Activated CD8-positive, alpha-beta memory T cell treated with anti-CD3 and anti-CD28 coated beads, Interleukin-2, amount 10 ng/mL, durations not matched to agents 7 days and 5 days (primary cell): ENCODE data around the gene ADAMTSL3. TPM values are rescaled to one million over a fixed set of nuclear protein-coding genes. Genes with fewer than 3 reads are reported as not detected.

Experiments
- ATAC-seq: fragments of 150-1000 bp; cut with Tn5 transposase; one replicate; pipeline ENCODE4 v1.10.0; 2021; ENCODE audit warnings: moderate library complexity
- CTCF ChIA-PET: fragments of 350-600 bp; sonication (Branson Sonifier 250); formaldehyde crosslinking; loops from one replicate; lab custom pipeline; 2021; ENCODE audit warnings: antibody characterized with exemption; lab: Charles Lee
- DNase-seq: peaks from one replicate; pipeline ENCODE4 v3.0.0-alpha.2; 2020
- H3K27ac Mint-ChIP-seq: one replicate; pipeline ENCODE4 v1.8.0; 2021; ENCODE audit warnings: mild to moderate bottlenecking, mixed read lengths
- H3K27me3 Mint-ChIP-seq: one replicate; pipeline ENCODE4 v1.8.0; 2021; ENCODE audit warnings: mixed read lengths
- H3K36me3 Mint-ChIP-seq: one replicate; pipeline ENCODE4 v1.8.0; 2021; ENCODE audit warnings: mild to moderate bottlenecking, mixed read lengths
- H3K4me1 Mint-ChIP-seq: one replicate; pipeline ENCODE4 v1.8.0; 2021; ENCODE audit warnings: mixed read lengths
- H3K4me3 Mint-ChIP-seq: one replicate; pipeline ENCODE4 v1.8.0; 2021; ENCODE audit warnings: mild to moderate bottlenecking, moderate library complexity, mixed read lengths
- H3K9me3 Mint-ChIP-seq: one replicate; pipeline ENCODE4 v1.8.0; 2022; ENCODE audit warnings: low read depth, mixed read lengths
- total RNA-seq, 2 experiments: library from RNA; stranded (reverse); gene quantifications; one replicate each; pipeline ENCODE4 v1.2.3, GENCODE V29; 2021

The ADAMTSL3 gene
- total RNA-seq = not detected

DNA sequence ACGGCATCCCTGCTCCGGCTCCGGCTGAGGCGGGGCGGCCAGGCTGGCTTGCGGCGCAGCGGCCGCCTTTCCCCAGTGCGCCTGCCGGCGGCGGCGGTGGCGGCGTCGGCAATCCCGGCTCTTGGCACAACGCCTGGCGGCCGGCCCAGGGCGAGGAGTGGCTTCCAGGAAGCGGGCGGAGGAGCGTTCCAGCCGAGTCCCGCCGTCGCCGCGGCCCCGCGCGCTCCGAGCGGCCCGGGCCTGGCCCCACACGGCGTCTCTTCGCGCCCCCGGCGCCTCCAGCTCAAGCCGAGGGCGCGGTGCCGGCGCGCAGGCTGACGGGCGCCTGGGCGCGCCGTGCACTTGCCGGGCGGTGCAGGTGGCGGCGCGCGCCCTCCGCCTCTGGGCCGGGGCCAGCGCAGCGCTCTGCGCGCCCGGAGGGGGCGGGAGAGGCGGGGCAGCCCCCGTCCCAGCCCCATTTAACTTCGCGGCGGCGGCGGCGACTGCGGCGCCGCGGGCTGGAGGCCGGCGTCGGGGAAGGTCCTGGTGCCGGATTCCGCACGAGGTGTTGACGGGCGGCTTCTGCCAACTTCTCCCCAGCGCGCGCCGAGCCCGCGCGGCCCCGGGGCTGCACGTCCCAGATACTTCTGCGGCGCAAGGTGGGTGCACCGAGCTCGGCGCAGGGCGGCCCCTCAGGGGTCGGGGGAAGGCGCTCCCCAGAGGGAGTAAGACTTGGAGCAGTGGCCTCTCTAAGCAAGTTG lies at the start of gene ADAMTSL3:
TSS of gene ADAMTSL3 (plus strand) at position 485 of the 740 bp plus-strand sequence. CDS start 1,639 bp downstream, outside the sequence.
- H3K27me3 Mint-ChIP-seq = peaks cover 26% of the 10 kb centered on the region
- no peaks in the 10 kb centered on the region for H3K36me3 Mint-ChIP-seq
- no peak for ATAC-seq
- H3K27ac Mint-ChIP-seq = no peak within 1 kb of the TSS
- H3K4me1 Mint-ChIP-seq = no peaks in the 10 kb centered on the region
- CTCF ChIA-PET = no interaction called here
- H3K9me3 Mint-ChIP-seq = no peaks in the 10 kb centered on the region
- DNase-seq = no peak
- H3K4me3 Mint-ChIP-seq = no peak within 1 kb of the TSS

DNA sequence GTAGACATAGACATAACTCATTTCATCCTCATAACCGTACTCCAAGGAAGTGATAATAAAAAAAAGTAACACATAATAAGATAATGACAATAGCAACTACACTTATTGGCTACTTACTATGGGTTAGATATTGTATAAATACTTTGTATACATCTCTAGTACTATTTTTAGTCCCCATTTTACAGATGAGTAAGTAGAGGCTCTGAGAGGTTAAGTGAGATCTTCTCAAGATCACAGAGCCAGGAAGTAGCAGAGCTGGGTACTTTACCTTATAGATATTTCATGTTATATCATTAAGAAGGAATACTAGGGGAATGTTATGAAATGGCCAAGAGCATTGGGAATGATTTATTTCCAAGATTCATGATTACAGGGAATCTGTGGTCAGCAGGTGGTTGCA lies 49.4 kb upstream of the ADAMTSL3 start:
- CTCF ChIA-PET = no interaction called here
- no peak for DNase-seq
- no peaks in the 10 kb centered on the region for H3K9me3 Mint-ChIP-seq
- no peak for ATAC-seq
- no peaks in the 10 kb centered on the region for H3K4me1 Mint-ChIP-seq
- no peak overlapping the region for H3K4me3 Mint-ChIP-seq
- H3K36me3 Mint-ChIP-seq = no peaks in the 10 kb centered on the region
- no peaks in the 10 kb centered on the region for H3K27me3 Mint-ChIP-seq
- H3K27ac Mint-ChIP-seq = no peak overlapping the region

GRCh38 chr15:83605111-83605945 lies 48.6 kb upstream of the ADAMTSL3 start:
- H3K36me3 Mint-ChIP-seq = no peaks in the 10 kb centered on the region
- ATAC-seq = no peak
- H3K27me3 Mint-ChIP-seq = no peaks in the 10 kb centered on the region
- DNase-seq = no peak
- H3K4me3 Mint-ChIP-seq = no peak overlapping the region
- H3K4me1 Mint-ChIP-seq = no peaks in the 10 kb centered on the region
- CTCF ChIA-PET = no interaction called here
- H3K27ac Mint-ChIP-seq = no peak overlapping the region
- no peaks in the 10 kb centered on the region for H3K9me3 Mint-ChIP-seq

GRCh38 chr15:83610132-83610531 lies 43.8 kb upstream of the ADAMTSL3 start:
- H3K36me3 Mint-ChIP-seq = no peaks in the 10 kb centered on the region
- H3K27ac Mint-ChIP-seq = no peak overlapping the region
- CTCF ChIA-PET = interaction anchor here (0.6 kb wide), 1 partner anchor 484 kb away, joined by 3 read pairs; no protein-coding TSS in a partner anchor
- DNase-seq (no peak), ATAC-seq (no peak)
- H3K27me3 Mint-ChIP-seq = no peaks in the 10 kb centered on the region
- no peaks in the 10 kb centered on the region for H3K4me1 Mint-ChIP-seq
- no peaks in the 10 kb centered on the region for H3K9me3 Mint-ChIP-seq
- no peak overlapping the region for H3K4me3 Mint-ChIP-seq

GRCh38 chr15:83610901-83611685 lies 42.8 kb upstream of the ADAMTSL3 start:
- no peak for ATAC-seq
- no peaks in the 10 kb centered on the region for H3K27me3 Mint-ChIP-seq

DNA sequence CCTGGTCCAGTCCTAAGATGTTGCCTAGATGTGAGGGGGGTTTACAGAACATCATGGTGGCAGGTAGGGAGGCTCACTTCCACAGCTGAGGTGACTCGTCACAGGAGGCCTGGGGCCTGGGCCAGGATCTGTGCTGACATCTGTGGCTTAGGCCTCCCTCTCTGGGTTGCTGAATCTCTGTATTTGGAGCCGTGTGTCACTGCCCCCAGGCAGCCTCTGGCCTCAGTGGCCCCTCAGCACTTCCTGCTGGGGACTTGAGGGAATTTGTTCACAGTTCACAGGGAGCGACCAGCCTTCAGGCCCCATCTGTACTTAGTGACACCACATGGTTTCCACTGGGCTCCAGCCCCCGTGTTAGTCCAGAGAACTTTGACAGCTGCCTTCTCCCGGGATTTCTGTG lies 41.7 kb upstream of the ADAMTSL3 start:
- no peak overlapping the region for H3K4me3 Mint-ChIP-seq
- no peak overlapping the region for H3K27ac Mint-ChIP-seq
- CTCF ChIA-PET = interaction anchor here (0.6 kb wide), 1 partner anchor 1047 kb away, joined by 3 read pairs; no protein-coding TSS in a partner anchor
- no peaks in the 10 kb centered on the region for H3K27me3 Mint-ChIP-seq
- H3K36me3 Mint-ChIP-seq = no peaks in the 10 kb centered on the region
- no peak for DNase-seq
- ATAC-seq = no peak
- H3K4me1 Mint-ChIP-seq = no peaks in the 10 kb centered on the region
- H3K9me3 Mint-ChIP-seq = no peaks in the 10 kb centered on the region

More at GRCh38 chr15:83610901-83611685, 42.8 kb upstream of the ADAMTSL3 start:
- Mint-ChIP-seq H3K4me1 (no peaks in the 10 kb centered on the region), H3K27ac (no peak overlapping the region), H3K36me3 (no peaks in the 10 kb centered on the region), H3K4me3 (no peak overlapping the region), H3K9me3 (no peaks in the 10 kb centered on the region)
- DNase-seq = no peak
- CTCF ChIA-PET = no interaction called here

DNA sequence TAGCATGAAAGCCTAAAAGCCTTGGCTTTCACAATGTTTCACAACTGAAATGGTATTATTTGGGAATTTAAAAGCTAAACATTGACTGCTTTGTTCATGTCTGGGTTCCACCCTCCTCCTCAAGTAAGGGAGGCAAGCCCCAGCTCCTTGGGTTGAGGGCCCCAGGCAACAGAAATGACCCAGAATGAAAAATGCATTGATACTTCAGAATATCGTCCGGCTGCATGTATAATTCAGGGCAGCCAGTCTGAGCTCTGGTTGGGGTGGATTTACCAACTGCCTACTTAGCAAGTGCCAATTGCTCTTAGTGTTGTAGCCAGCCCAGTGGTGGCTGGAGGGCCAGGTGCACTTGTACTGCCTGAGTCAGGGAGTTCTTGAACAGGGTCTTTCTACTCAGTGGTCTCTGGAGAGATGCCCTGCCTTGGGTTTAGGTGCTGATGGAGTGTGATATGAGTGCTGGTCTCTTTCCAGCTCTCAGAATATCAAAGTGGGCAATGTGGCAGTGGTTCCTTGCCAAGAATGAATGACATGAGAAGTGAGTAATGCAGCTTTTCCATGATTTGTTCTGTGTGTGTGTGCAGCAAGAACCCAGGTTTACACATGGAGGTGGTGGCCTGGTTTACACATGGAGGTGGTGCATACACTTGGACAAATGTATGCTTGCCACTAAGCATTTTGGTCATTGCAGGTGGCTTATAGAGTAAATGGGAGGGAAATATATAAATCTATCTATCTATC lies 40.9 kb upstream of the ADAMTSL3 start:
- Mint-ChIP-seq H3K36me3 (no peaks in the 10 kb centered on the region), H3K4me1 (no peaks in the 10 kb centered on the region), H3K27ac (no peak overlapping the region), H3K9me3 (no peaks in the 10 kb centered on the region), H3K27me3 (no peaks in the 10 kb centered on the region), H3K4me3 (no peak overlapping the region)
- no peak for ATAC-seq
- CTCF ChIA-PET = no interaction called here
- no peak for DNase-seq

GRCh38 chr15:83613714-83614113 lies 40.2 kb upstream of the ADAMTSL3 start:
- CTCF ChIA-PET = no interaction called here
- no peak overlapping the region for H3K4me3 Mint-ChIP-seq

GRCh38 chr15:83616840-83617239 lies 37.1 kb upstream of the ADAMTSL3 start:
- Mint-ChIP-seq H3K27ac (no peak overlapping the region), H3K36me3 (no peaks in the 10 kb centered on the region), H3K4me1 (no peaks in the 10 kb centered on the region), H3K27me3 (no peaks in the 10 kb centered on the region), H3K9me3 (no peaks in the 10 kb centered on the region), H3K4me3 (no peak overlapping the region)
- CTCF ChIA-PET = no interaction called here
- ATAC-seq = no peak
- DNase-seq = no peak

More at GRCh38 chr15:83613714-83614113, 40.2 kb upstream of the ADAMTSL3 start:
- no peak for DNase-seq
- no peak overlapping the region for H3K27ac Mint-ChIP-seq
- ATAC-seq = no peak
- no peaks in the 10 kb centered on the region for H3K4me1 Mint-ChIP-seq
- no peaks in the 10 kb centered on the region for H3K9me3 Mint-ChIP-seq
- no peaks in the 10 kb centered on the region for H3K27me3 Mint-ChIP-seq
- no peaks in the 10 kb centered on the region for H3K36me3 Mint-ChIP-seq

DNA sequence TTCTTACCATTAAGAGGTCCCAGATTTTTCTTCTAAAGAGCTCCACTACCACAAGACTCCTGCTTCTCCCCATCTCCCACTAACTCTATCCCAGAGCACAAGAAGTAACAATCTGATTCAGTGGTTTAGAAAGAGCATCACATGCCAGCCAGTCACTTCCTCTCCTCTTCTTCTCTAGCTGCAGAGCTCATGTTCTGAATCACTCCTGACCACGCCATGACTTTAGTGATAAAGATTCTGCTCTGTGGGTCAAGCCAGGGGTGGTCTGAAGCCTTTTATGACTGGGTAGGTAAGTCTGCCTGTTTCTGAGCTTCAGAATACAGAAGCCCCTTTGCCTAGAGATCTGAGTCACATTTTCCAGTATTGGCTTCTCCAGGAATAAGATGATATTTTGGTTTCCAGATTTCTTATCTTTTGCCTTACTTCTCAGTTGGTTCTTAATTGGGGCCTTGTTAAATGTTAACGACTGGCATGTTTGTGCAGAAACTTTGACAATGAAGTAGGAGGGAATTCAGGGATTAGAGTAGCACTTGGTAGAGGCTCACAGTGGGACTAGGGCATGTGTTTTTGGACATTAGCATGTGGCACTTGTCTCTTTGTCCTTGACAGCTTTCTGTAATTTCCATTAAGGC lies 27.6 kb upstream of the ADAMTSL3 start:
- DNase-seq (peak; percentile 42), ATAC-seq (no peak)
- Mint-ChIP-seq H3K27me3 (no peaks in the 10 kb centered on the region), H3K4me3 (no peak overlapping the region), H3K4me1 (no peaks in the 10 kb centered on the region), H3K9me3 (peaks cover 4% of the 10 kb centered on the region), H3K36me3 (no peaks in the 10 kb centered on the region), H3K27ac (no peak overlapping the region)
- CTCF ChIA-PET = no interaction called here

- H3K9me3 Mint-ChIP-seq = no peaks in the 10 kb centered on the region
- no peak for ATAC-seq
Measured at GRCh38 chr15:83631534-83631933, 22.4 kb upstream of the ADAMTSL3 start.

DNA sequence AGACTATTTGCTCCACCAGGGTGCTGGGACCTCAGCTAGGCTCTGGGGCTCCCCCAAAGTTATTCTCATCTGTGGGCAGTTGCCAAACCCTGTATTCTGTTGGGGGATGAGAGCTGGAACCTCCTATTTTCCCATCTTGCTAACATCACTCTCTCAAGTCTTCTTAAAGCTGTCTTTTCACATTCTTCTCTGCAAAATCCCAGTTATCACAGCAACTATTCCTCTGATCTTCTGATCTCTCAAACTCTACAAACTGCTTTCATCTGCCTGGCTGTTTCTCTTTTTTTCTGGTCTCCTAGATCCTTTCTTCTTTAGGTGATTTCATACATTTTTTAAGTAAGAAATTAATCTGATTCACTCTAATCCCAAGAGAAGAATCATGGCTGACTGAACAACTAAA lies 10.7 kb upstream of the ADAMTSL3 start:
- no peak overlapping the region for H3K4me3 Mint-ChIP-seq
- H3K36me3 Mint-ChIP-seq = no peaks in the 10 kb centered on the region
- ATAC-seq (no peak), DNase-seq (no peak)
- no peaks in the 10 kb centered on the region for H3K4me1 Mint-ChIP-seq
- H3K27ac Mint-ChIP-seq = no peak overlapping the region
- no peaks in the 10 kb centered on the region for H3K27me3 Mint-ChIP-seq
- H3K9me3 Mint-ChIP-seq = peaks cover 8% of the 10 kb centered on the region
- CTCF ChIA-PET = no interaction called here

More at GRCh38 chr15:83631534-83631933, 22.4 kb upstream of the ADAMTSL3 start:
- H3K27me3 Mint-ChIP-seq = no peaks in the 10 kb centered on the region
- CTCF ChIA-PET = no interaction called here
- H3K36me3 Mint-ChIP-seq = no peaks in the 10 kb centered on the region
- DNase-seq = no peak
- no peak overlapping the region for H3K4me3 Mint-ChIP-seq
- no peak overlapping the region for H3K27ac Mint-ChIP-seq
- H3K4me1 Mint-ChIP-seq = no peaks in the 10 kb centered on the region
